ENCODE data around the gene CDC42EP4.

The CDC42EP4 gene

GRCh38 chr17:73304971-73305812, 6.6 kb downstream of the CDC42EP4 start:
- peaks cover 0 to 6% of the 10 kb centered on the region in 2 experiments; a peak in 1 of 3 replicates for H3K36me3 ChIP-seq (ENCODE audit: control insufficient read depth in 2 of 2, insufficient read depth in 1 of 2, low read length in 2 of 2)
- H3K4me1 ChIP-seq (ENCODE audit: control insufficient read depth, insufficient read depth, low read length) = peaks cover 34% of the 10 kb centered on the region
- POLR2A ChIA-PET = interaction anchor here (0.9 kb wide), 1 partner anchor 52 kb away, joined by 3 read pairs; no protein-coding TSS in a partner anchor
- CTCF ChIA-PET = interaction anchor here (0.5 to 7.7 kb wide), 7 partner anchors 15 to 61 kb away, joined by 3 to 50 read pairs (median 3); partner anchors contain the start of gene CPSF4L
- H3K27ac ChIP-seq (ENCODE audit: extremely low read depth, low read depth, low read length) = peak overlapping the region; percentile 72
- H3K4me3 ChIP-seq (ENCODE audit: low read depth, low read length) = peak overlapping the region; percentile 6; the same call in 1 of the 2 replicates
- no peaks in the 10 kb centered on the region for H3K9me3 ChIP-seq (ENCODE audit: control insufficient read depth, insufficient read depth, low read depth, low read length)
- TF ChIP-seq ZNF629 (tag by site-specific recombination; IDR thresholded peaks at IDR 0.05) = peak; percentile 32; the same call in 1 of the 2 replicates
- peak; percentile 84 for TF ChIP-seq ZBTB17 (tag by site-specific recombination; IDR thresholded peaks at IDR 0.05)
- TF ChIP-seq OVOL3 (tag by site-specific recombination; IDR thresholded peaks at IDR 0.05) = no peak
- peak; percentile 74 for TF ChIP-seq ZSCAN30 (tag by site-specific recombination; IDR thresholded peaks at IDR 0.05)
- no peak for TF ChIP-seq ZNF140 (tag by site-specific recombination; IDR thresholded peaks at IDR 0.05)
- 0 out of 2 replicates have a peak, but pooled peaks have one; percentile 17 for TF ChIP-seq KLF16 (tag by site-specific recombination; IDR thresholded peaks at IDR 0.05)
- TF ChIP-seq, protein P1, sequence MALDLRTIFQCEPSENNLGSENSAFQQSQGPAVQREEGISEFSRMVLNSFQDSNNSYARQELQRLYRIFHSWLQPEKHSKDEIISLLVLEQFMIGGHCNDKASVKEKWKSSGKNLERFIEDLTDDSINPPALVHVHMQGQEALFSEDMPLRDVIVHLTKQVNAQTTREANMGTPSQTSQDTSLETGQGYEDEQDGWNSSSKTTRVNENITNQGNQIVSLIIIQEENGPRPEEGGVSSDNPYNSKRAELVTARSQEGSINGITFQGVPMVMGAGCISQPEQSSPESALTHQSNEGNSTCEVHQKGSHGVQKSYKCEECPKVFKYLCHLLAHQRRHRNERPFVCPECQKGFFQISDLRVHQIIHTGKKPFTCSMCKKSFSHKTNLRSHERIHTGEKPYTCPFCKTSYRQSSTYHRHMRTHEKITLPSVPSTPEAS (tag by site-specific recombination; IDR thresholded peaks at IDR 0.05) = peak; percentile 41
- peak; percentile 52 for TF ChIP-seq KLF1 (tag by site-specific recombination; IDR thresholded peaks at IDR 0.05)
- TF ChIP-seq ZNF366 (tag by site-specific recombination; conservative IDR thresholded peaks at IDR 0.05) = peak; percentile 10; the same call in 1 of the 2 replicates
- TF ChIP-seq ZNF335 (tag by site-specific recombination; conservative IDR thresholded peaks at IDR 0.05) = peak; percentile 86
- no peak for TF ChIP-seq ZNF155 (tag by site-specific recombination; IDR thresholded peaks at IDR 0.05)
- TF ChIP-seq ZNF202 (tag by site-specific recombination; IDR thresholded peaks at IDR 0.05; ENCODE audit: borderline replicate concordance) = no peak
- TF ChIP-seq ZBTB48 (tag by site-specific recombination; IDR thresholded peaks at IDR 0.05) = peak; percentile 40; the same call in 1 of the 2 replicates
- TF ChIP-seq, protein P2, sequence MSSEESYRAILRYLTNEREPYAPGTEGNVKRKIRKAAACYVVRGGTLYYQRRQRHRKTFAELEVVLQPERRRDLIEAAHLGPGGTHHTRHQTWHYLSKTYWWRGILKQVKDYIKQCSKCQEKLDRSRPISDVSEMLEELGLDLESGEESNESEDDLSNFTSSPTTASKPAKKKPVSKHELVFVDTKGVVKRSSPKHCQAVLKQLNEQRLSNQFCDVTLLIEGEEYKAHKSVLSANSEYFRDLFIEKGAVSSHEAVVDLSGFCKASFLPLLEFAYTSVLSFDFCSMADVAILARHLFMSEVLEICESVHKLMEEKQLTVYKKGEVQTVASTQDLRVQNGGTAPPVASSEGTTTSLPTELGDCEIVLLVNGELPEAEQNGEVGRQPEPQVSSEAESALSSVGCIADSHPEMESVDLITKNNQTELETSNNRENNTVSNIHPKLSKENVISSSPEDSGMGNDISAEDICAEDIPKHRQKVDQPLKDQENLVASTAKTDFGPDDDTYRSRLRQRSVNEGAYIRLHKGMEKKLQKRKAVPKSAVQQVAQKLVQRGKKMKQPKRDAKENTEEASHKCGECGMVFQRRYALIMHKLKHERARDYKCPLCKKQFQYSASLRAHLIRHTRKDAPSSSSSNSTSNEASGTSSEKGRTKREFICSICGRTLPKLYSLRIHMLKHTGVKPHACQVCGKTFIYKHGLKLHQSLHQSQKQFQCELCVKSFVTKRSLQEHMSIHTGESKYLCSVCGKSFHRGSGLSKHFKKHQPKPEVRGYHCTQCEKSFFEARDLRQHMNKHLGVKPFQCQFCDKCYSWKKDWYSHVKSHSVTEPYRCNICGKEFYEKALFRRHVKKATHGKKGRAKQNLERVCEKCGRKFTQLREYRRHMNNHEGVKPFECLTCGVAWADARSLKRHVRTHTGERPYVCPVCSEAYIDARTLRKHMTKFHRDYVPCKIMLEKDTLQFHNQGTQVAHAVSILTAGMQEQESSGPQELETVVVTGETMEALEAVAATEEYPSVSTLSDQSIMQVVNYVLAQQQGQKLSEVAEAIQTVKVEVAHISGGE (tag by site-specific recombination; conservative IDR thresholded peaks at IDR 0.05; ENCODE audit: low read depth) = peak; percentile 93
- TF ChIP-seq SP2 (tag by site-specific recombination; IDR thresholded peaks at IDR 0.05) = peak; percentile 51
- TF ChIP-seq ZIC2 (tag by site-specific recombination; IDR thresholded peaks at IDR 0.05) = peak; percentile 98
- TF ChIP-seq ZBTB8A (tag by site-specific recombination; IDR thresholded peaks at IDR 0.05) = peak; percentile 64; the same call in 1 of the 2 replicates
- TF ChIP-seq ZNF514 (tag by site-specific recombination; IDR thresholded peaks at IDR 0.05) = no peak
- peak; percentile 97 for TF ChIP-seq GLIS2 (tag by site-specific recombination; IDR thresholded peaks at IDR 0.05)
- TF ChIP-seq KLF8 (tag by site-specific recombination; IDR thresholded peaks at IDR 0.05) = 0 out of 2 replicates have a peak, but pooled peaks have one; percentile 15
- peak; percentile 76 for TF ChIP-seq WT1 (tag by site-specific recombination; IDR thresholded peaks at IDR 0.05)
- no peak for TF ChIP-seq ZNF596 (tag by site-specific recombination; IDR thresholded peaks at IDR 0.05)
- peak; percentile 84 for TF ChIP-seq ZBTB20 (tag by site-specific recombination; IDR thresholded peaks at IDR 0.05)
- TF ChIP-seq ZNF518A (tag by site-specific recombination; conservative IDR thresholded peaks at IDR 0.05; ENCODE audit: low read depth) = peak; percentile 41; the same call in 1 of the 2 replicates
- TF ChIP-seq ZNF610 (tag by site-specific recombination; IDR thresholded peaks at IDR 0.05; ENCODE audit: borderline replicate concordance) = peak; percentile 83; the same call in 1 of the 2 replicates
- peak; percentile 66 for TF ChIP-seq KLF17 (tag by site-specific recombination; IDR thresholded peaks at IDR 0.05)
- peak; percentile 80 for TF ChIP-seq OSR2 (tag by site-specific recombination; IDR thresholded peaks at IDR 0.05)

Data from HEK293 (cell line).